NCI-H446 treated with DMSO at 0.1 percent for 48 hours (cell line): ENCODE measurements around the gene THSD7B.
"Not testable (repeated sequence)": the region's sequence is repeated elsewhere in the genome, so short reads cannot be mapped to it uniquely, and the experiment has no call there.

Source experiments
- DNase-seq: peaks from one replicate; lab custom pipeline; 2025; lab: John Stamatoyannopoulos, UW

The THSD7B gene

DNA sequence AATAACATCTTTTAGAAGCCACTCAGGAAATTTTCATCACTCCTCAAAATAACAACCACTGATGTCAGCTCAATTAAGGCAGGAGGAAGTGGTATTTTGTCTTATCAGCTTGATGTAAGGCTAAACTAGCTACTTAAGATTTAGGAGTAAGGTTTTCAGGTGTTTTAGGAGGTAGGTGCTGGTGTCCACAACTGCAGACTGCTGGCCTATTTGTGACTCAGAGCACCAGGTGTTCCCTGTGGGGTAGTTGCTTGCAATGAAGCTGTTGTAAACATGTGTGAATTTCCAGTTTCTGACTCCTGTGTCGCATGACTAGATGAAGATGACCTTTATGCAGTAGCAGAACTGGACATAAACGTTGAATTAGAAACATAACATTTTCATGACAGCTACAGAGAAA is 164.2 kb downstream of the THSD7B start:
- no peak for DNase-seq

DNA sequence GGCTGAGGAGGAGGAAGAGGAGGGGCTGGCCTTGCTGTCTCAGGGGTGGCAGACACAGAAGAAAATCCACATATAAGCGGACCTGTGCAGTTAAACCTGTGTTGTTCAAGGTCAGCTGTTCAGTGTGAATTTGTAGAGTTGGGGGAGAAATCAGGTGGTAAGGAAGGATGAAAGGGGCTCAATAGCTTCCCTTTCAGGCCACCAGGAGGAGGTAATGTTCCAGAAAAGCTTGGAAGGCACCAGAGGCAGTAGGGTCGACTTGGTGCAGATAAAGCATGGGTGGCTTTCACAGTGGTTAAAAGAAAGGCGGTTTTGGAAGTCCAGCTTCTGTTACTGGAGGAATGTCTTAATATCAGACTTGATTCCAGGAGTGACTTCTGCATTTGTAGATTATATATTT is 167.4 kb downstream of the THSD7B start:
- DNase-seq = no peak

DNA sequence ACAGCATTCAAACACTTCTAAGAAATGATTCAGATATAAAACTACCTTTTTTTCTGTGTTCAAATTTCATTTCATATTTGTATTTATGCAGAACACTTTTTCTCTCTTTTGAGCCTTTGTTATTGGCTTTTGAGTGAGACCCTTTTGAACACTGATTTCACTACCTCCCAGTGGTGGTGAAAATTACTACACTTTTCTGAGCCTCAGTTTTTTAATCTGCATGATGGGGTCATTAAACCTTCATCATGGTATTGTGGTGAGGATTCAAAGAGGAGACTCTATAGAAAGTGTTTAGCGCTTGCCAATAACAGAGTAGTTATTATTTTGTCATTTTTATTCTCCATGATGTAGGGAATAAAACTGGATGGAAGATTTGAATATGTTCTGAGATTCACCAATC is 169.8 kb downstream of the THSD7B start:
- DNase-seq = no peak

DNA sequence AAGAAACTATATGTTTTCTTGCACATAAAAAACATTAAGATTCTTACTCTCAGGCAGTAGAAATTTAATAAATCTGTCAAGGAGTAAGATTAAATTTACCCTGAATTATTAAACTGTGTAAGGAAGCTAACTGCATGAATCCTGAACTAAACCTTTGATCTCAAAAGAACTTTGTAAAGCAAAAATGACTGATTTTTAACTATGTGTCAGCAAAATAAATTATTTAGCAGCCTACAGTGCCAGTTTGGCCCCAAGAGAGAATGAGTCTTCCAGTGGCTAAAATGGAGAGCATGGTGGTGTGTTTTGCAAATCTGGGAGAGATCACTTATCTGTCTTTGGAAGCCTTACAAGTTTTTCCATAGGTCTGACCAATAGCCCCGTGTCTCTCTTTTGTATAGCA is 190.7 kb downstream of the THSD7B start:
- no peak for DNase-seq

DNA sequence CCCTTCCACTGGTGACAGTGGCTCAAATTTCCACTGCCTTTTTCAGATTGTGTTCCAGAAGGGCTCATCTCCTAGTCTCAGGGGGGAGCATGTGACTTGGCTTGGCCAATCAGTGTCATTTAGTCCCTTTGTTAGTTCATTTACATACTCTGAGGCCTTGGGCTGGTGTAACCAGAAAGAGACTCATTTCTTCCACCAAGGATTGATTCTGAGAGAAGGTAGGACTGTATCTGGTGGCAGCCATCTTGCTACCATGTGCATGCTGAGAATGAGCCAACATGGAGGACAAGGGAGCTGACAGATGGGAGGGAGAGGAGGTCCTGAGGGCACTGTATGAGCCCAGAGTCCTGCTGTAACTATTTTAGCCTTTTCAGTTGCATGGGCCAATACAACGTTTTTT is 191.7 kb downstream of the THSD7B start:
- DNase-seq = no peak

DNA sequence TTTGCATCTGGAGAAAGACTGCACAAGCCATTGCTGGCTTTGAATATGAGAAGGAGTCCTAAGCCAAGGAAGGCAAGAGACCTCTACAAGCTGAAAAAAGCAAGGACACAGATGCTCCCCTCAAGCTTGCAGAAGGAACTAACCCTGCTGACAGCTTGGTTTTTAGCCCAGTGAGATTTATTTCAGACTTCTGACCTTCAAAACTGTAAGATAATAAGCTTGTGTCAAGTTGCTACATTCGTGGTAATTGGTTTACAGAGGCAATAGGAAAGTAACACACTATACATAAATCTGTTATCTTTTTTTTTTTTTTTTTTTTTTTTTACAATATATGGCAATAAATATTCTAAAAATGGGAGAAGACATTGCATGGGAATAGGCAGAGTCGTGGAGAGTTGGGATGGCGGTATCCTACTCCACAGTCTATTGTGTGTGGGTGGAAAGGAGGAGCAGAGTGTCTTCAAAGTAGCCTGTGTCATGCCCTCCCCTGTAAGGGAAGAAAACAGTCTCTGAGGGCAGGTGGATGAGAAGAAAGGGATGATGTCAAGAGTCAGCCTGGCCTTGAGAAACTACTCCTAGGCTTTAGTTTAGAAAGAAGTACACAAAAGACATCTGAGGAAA is 196.9 kb downstream of the THSD7B start:
- DNase-seq = no peak

DNA sequence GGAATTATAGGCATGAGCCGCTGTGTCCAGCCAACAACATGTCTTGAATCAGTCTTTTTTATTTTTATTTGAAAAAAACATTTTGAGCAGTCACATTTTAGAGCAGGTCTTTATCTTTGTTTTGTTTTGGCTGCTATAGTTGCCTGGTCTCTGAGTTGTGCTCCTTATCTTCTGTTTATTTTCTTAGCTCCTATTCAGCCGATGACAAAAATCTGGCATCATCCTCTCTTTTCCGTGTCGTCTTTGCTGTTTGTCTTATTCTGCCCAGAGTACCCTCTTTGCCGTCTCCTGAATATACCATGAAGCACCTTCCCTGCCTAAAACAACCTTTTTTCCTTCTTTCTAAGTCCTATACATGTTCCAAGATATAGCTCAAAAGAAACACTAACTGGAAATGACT is 201.1 kb downstream of the THSD7B start:
- DNase-seq = no peak

DNA sequence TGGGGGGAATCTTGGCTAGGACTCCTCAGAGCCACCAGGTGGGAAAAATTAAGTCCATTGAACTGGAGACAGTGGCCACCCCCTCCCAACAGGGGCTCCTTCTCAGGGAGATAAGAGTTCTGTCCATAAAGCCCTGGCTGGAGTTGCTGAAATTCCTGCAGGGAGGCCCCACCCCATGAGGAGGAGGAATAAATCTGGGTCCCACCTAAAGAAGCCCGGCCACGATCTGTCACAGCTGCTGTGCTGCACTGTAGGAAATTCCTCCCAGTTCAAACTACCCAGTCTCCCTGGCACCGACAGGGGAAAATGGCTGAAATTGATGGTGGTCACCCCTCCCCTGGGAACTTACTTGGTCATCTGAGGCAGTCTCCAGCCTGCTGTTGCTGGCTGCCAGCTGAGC is 215.0 kb downstream of the THSD7B start:
- no peak for DNase-seq

DNA sequence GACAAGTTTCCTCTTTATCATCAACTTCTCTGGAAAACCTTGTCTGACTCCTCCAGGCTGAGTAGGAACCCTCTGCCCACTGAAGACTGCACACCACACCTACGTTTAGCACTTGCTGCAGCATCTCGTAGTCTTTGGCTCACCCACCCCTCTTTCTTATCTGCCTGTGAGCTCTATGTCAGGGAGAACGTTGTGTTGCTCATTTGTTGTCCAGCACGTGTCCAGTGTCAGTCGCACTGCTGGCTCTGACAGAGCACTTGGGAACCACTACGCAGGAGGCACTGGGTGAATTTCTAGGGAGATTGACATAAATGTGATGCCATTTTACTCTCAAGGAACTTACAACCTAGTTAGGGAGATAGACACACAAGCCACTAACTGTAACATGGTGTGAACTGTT is 216.3 kb downstream of the THSD7B start:
- DNase-seq = not testable (repeated sequence)

DNA sequence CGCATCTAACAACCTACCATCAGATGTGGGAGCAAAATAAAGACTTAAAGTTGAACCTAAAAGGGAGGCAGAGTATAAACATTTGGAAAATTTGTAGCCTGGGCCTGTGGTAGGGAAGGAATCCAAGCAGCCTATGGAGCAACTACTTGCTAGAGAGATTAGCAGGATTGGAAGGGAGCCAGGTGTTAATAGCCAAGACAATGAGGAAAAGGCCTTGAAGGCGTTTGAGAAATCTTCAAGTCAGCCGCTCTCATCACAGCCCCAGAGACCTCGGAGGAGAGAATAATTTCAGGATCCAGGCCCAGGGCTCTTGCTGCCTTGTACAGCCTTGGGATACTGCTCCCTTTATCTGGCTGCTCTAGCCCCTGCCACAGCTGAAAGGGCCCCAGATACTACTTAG is 219.7 kb downstream of the THSD7B start:
- DNase-seq = no peak

DNA sequence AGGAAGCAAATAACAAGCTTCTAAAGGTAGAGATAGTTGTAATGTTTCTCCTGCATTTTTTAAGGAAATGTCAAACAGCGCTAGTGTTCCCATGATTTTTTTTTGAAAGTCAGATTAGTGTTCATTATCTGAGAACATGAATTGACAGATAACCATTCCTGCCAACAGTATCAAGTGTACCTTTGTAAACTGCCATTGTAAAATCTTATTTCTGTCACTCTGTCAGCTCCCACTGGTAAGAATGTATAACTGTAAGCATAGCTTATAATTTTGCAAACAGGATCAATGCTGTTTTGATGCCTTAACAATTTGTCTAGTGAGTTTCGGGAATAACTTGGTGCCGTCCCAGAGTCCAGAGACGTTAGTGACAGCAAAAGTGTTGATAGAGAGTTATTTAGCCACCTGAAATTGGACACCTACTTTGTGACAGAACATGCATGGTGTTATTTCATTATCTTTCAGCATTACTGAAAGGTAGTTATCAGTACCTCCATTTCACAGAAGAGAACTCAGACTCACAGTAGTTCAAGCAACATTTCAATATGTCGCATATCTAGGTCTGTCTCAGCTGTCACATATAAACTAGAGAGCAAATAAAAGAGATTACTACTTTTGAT is 221.4 kb downstream of the THSD7B start:
- DNase-seq = no peak

DNA sequence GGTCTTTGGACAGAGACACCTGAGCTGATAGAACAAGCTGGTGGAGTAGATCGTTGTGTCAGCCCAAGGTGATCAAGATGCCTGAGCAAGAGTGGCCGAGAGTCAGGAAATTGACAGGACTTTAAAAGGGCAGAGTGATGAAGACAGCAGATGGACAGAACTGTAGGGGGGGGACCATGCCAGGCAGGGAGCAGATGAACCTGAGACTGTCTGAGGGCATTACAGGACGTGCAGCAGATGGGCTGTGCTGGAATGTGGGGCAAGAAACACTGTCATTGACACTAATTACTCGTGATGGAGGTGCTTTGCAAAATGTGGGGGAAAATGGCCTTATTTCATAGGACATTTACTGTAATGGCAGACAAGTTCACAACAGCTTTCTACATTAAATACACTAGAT is 225.0 kb downstream of the THSD7B start:
- no peak for DNase-seq

DNA sequence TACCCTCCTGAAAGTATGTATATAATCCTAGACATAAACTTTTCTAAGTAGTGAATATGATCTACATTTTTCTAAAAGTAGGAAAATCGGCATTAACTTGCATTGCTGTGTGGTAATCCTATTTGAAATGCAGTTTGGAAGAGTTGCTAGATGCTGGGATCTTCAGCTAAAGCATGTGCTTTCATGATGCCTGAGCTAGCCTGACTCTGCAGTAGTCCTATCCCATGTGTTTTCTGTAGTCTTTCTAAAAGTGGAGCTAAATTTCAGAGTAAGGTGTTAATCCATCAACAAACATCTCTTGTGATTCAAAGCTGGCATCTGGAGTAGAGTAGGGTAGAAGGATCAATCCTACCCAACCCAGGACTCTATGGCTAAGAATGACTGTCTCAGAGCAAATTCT is 229.4 kb downstream of the THSD7B start:
- no peak for DNase-seq

DNA sequence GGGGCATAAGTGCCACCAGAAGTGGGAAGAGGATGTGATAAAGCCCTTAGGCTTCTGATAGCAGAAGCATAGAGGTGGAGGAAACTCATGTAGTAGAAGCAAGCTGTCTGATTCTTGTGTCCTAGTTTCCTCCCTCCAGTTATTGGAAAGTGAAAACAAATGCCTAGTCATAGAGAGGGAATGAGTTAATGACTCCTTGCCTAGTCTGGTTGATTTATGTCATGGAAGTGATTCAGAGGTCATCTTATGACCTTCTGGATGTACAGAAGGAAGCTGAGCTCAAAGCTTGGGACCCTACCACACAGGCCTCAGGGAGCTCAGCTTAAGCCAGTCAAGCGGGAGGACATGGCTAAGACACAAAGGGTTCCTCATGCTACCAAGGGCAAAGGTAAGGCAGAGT is 232.2 kb downstream of the THSD7B start:
- DNase-seq = no peak

DNA sequence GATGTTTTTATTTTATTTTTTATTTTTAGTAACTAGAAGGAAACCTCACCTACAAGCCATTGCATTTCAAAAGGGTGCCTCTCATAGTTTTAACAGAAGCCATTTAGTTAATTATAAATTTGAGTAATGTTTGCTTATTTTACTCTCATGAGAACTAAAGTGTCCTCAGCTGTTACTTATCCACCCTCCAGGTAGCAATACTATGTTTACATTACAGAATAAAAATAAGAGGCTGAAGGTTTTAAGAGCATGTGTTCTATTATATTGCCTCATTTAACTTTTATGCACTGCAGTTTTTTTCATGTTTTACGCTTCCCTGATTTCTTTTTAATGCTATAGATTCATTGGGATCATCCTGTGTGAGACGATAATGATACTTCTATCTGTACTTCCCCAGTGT is 235.5 kb downstream of the THSD7B start:
- no peak for DNase-seq

DNA sequence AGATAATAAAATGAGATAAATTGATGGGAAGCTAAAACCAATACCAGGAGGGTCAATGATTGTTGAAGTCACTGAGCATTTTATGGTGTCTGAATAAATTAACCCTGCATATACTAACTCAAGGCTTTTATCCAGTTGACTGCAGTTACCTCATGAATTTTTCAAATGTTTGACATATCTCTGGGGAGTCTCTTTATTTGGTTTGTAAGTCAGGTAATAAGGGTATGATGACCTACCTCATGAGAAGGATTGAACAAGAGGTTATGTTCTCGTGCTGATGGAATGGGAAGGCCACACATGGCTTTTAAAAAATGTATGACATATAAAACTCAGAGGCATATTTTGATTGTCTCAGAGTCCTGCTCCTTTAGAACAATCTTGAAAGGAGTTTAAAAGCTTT is 237.6 kb downstream of the THSD7B start:
- no peak for DNase-seq

DNA sequence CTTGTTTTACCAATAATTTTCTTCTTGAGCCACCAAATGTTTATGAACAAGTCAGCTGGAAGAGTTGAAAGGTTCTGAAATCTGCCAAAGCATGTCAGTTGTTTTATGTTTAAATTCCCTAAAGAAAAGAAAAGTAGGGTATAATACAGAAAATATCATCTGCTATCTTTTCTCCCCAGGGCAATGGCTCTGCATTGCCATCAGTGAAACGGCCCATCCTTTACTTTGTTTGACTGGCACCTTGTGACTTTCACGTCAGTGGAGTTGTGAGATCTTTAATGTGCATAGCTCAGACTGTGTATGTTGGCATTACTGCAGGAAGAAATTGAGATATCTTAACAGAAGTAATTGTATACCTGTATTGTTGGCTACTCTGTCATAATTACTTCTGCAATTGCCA is 239.9 kb downstream of the THSD7B start:
- no peak for DNase-seq

DNA sequence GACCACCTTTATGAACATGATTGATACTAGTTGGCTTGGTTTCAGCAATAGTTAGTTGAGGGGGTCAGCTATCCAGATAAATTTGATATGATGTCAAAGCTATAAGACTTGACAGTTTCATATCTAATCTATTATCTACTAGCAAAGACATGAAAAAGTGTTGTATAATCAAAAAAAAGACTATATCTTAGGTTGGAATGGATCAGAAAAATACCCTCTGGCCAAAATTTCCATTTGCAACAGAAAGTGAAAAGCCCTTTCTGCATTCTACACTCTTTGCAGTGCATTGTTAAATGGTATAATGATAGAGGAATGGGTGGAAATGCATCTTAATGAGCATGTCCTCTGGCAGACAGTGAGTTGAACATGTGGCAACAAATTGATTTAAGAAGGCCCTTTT is 242.6 kb downstream of the THSD7B start:
- no peak for DNase-seq

DNA sequence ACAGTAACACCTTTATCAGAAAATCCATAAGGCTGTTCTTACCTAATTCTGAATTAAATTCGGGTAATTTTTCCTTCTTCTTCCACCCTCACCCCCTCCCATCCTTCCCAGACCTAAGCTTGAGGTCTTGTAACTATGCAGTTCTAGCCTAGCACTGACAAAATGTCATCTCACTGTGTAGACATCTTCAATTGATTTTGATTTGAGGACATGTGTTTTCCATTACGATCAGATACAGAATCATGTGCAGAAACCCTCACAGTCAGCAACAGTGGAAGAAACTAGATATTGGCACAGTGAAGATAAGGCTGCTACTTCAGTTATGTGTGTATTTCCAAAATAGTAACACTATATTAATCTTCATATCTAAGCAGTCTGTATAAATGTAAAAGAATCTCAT is 244.6 kb downstream of the THSD7B start:
- no peak for DNase-seq

DNA sequence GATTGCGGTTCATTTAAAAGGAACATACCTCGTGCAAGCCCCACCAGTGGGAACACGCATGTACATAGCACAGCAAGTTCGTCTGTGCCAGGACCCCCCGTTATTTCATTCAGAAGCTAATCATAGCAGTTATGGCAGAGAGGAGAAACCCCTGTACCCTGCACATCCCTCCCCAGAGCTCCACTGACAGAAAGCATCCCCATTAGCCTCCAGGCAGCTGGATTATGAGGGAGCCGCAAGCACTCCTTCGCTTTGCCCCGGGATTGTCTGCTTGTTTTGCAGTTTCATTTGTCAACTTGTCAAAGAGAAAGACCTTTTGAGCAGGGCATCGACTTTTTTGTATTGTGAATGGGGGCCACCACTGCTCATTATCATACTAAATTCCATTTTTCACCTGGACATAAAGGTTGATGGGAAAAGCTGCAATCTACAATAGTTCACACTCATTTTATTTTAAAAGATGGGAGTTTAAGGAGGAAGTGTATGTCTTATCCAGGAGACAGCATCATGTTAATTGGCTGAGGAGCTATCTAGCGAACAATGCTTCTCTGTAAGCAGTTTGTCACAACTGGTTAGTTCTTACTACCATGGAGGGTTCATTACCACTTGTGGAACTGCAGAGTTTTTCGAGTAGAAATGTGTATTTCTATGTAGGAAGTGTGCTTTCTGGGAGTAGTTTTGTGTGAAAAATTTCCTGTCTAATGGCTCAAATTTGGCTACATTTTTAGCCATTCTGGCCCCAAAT is 255.3 kb downstream of the THSD7B start:
- DNase-seq = no peak

DNA sequence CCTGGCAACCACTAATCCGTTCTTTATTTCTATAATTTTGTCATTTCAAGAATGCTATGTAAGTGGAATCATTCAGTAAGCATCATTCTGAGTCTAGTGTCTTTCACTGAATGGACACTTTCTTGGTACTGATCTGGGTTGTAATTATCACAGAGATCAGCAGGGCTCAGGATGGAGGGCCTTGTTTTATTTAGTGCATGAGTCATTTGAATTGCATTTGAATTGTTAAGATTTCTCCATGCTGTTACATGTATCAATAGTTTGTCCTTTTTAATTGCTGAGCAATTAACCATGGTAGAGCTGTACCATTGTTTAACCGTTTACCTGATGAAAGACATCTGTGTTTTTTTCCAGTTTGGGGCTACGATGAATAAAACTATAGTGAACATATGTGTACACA is 256.4 kb downstream of the THSD7B start:
- DNase-seq = no peak

DNA sequence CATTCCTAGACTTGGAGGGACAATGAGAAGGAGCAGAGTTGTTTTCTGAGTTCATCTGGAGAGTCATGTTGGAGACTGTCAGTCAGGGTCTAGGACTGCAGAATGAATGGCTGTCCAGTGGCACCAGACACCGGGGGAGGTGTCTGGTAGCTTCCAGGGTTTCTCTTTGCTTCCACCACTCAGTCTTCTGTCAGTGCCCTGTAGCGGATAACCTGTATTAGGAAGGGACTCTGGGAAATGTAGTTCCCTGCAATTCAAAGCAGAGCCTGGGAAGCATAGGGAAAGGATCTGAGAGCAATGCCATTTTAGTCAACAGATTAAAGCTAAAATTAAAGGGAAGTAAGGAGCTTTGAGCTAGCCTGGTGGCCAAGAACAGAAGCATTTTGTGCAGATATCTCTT is 257.9 kb downstream of the THSD7B start:
- no peak for DNase-seq

DNA sequence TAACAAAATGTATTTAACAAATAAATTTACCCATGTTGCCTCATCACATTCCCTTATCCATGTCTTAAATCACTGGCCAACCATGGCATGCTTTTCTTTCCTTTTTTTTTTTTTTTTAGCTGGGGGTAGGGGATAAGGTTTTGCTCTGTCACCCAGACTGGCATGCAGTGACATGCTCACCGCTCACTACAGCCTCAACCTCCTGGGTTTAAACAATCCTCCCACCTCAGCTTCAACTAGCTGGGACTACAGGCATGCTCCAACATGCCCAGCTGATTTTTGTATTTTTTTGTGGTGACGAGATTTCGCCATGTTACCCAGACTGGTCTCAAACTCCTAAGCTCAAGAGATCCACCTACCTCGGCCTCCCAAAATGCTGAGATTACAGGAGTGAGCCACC is 266.4 kb downstream of the THSD7B start:
- DNase-seq = no peak

DNA sequence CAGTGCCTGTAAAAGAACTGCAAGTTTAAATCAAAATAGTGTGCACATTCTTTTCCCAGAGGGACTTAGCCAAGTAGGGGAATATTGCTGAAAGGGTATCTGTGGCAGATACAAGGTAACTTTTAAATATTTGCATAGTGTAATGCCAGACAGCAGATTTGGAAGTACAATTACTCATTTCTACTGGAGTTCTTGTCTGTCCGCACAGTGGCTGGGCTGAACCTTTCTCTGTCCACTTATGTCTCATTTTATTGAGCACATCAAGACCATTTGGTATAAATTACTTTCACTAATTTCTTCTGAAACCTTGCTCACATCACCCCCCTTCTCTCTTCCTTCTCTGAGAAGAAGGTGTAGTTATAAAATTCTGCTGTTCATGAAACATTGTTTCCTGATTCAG is 271.3 kb downstream of the THSD7B start:
- DNase-seq = no peak
